PC-3 (cell line): ENCODE data around the gene STX11. TPM values are rescaled to one million over a fixed set of nuclear protein-coding genes. Genes with fewer than 3 reads are reported as not detected.

Source experiments
- ATAC-seq: fragments of 200-7000 bp; cut with Tn5 transposase; 2 replicates; pipeline ENCODE4 v1.9.1; 2020; ENCODE audit warnings: mild to moderate bottlenecking, moderate library complexity
- BruUV-seq: library from RNA; stranded (reverse); fragments of 400-500 nt; replicated peaks from 2 replicates; lab custom pipeline; 2021; lab: Mats Ljungman, UMichigan
- CTCF ChIA-PET: fragments of 300-600 bp; sonication (Branson Sonifier 250); formaldehyde crosslinking; loops from one replicate; lab custom pipeline; 2022; ENCODE audit warnings: antibody characterized with exemption; lab: Charles Lee
- POLR2A ChIA-PET: fragments of 300-600 bp; sonication (Branson Sonifier 250); formaldehyde crosslinking; loops from one replicate; lab custom pipeline; 2022; ENCODE audit warnings: antibody characterized with exemption; ENCODE audit not compliant: unreplicated experiment; lab: Charles Lee
- DNase-seq: peaks from one replicate; pipeline ENCODE4 v3.0.0-alpha.2; 2015
- H2AFZ ChIP-seq: fragments of 300-600 bp; sonication (generic); 2 replicates; pipeline ENCODE4 v1.6.0; 2016; ENCODE audit warnings: antibody characterized with exemption, low read length
- H3F3A ChIP-seq: fragments of 300-600 bp; sonication (generic); one replicate; pipeline ENCODE4 v1.6.0; 2017; ENCODE audit warnings: antibody characterized with exemption, low read length, control low read depth, mild to moderate bottlenecking; ENCODE audit not compliant: unreplicated experiment
- H3K27ac ChIP-seq: fragments of 300-600 bp; sonication (generic); 2 replicates; pipeline ENCODE4 v1.5.1; 2016; ENCODE audit warnings: mild to moderate bottlenecking, low read length
- H3K27me3 ChIP-seq: fragments of 300-600 bp; sonication (generic); 2 replicates; pipeline ENCODE4 v1.6.1; 2016; ENCODE audit warnings: low read length, mixed read lengths
- H3K36me3 ChIP-seq: fragments of 300-600 bp; sonication (generic); 2 replicates; pipeline ENCODE4 v1.6.1; 2016; ENCODE audit warnings: low read depth, mixed run types, low read length, mixed read lengths
- H3K4me1 ChIP-seq: fragments of 300-600 bp; sonication (generic); 2 replicates; pipeline ENCODE4 v1.5.1; 2016; ENCODE audit warnings: low read length; ENCODE audit not compliant: insufficient read depth
- H3K4me2 ChIP-seq: fragments of 300-600 bp; sonication (generic); 2 replicates; pipeline ENCODE4 v1.6.0; 2016; ENCODE audit warnings: low read length
- H3K4me3 ChIP-seq: fragments of 300-600 bp; sonication (generic); 2 replicates; pipeline ENCODE4 v1.5.1; 2016; ENCODE audit warnings: mild to moderate bottlenecking, low read length, mixed read lengths
- H3K79me2 ChIP-seq: fragments of 300-600 bp; sonication (generic); 2 replicates; pipeline ENCODE4 v1.6.1; 2017; ENCODE audit warnings: low read length, mixed read lengths
- H3K9ac ChIP-seq: fragments of 300-600 bp; sonication (generic); 2 replicates; pipeline ENCODE4 v1.6.0; 2016; ENCODE audit warnings: mild to moderate bottlenecking, low read length
- H3K9me2 ChIP-seq: fragments of 300-600 bp; sonication (generic); replicated peaks from 2 replicates; pipeline ENCODE4 v1.6.1; 2016; ENCODE audit warnings: mixed run types, low read length, mixed read lengths
- H3K9me3 ChIP-seq: fragments of 300-600 bp; sonication (generic); 2 replicates; pipeline ENCODE4 v1.6.1; 2016; ENCODE audit warnings: low read length, mixed read lengths
- H4K20me1 ChIP-seq: fragments of 300-600 bp; sonication (generic); 2 replicates; pipeline ENCODE4 v1.6.1; 2016; ENCODE audit warnings: low read length, mixed read lengths
- CTCF ChIP-seq: fragments of 300-600 bp; sonication (generic); conservative IDR thresholded peaks from 2 replicates; pipeline ENCODE4 v1.5.1; 2017; ENCODE audit warnings: antibody characterized with exemption, low read depth, mild to moderate bottlenecking, low read length
- EZH2 ChIP-seq: fragments of 300-600 bp; sonication (generic); IDR thresholded peaks from one replicate; pipeline ENCODE4 v1.6.1; 2017; ENCODE audit warnings: antibody characterized with exemption, mild to moderate bottlenecking, low read length; ENCODE audit not compliant: unreplicated experiment
- EZH2phosphoT487 ChIP-seq: fragments of 300-600 bp; sonication (generic); IDR thresholded peaks from 2 replicates; pipeline ENCODE4 v1.6.1; 2018; ENCODE audit warnings: mild to moderate bottlenecking, antibody characterized with exemption, low read length, borderline replicate concordance
- intact Hi-C: fragments of 100-400 bp; cut with micrococcal nuclease; formaldehyde crosslinking; loops from 2 replicates; pipeline ENCODE4 v1.9.0; 2023
- total RNA-seq: library from RNA; depleted of rRNA; stranded (reverse); fragments of >200 nt; gene quantifications from 2 replicates; pipeline ENCODE4 v1.2.3, GENCODE V29; 2014

The STX11 gene
- total RNA-seq, 1 experiment from 2014 or later: 1.5 TPM

GRCh38 chr6:144174006-144174405 is 23.7 kb downstream of the STX11 start:
- no peak overlapping the region for H3K4me3 ChIP-seq
- ATAC-seq (no peak), DNase-seq (no peak)
- no peaks in the 10 kb centered on the region for H3K9me3 ChIP-seq
- no peaks in the 10 kb centered on the region for H3F3A ChIP-seq
- H3K9me2 ChIP-seq: no peaks in the 10 kb centered on the region
- no peak overlapping the region for H3K4me2 ChIP-seq
- intact Hi-C loops: no loop called here
- no peaks in the 10 kb centered on the region for H3K79me2 ChIP-seq
- POLR2A ChIA-PET: no interaction called here
- TF ChIP-seq EZH2 (no peak), CTCF (no peak), EZH2phosphoT487 (no peak)
- no peaks in the 10 kb centered on the region for H3K27me3 ChIP-seq
- no TSS peak for BruUV-seq
- H3K27ac ChIP-seq: no peak overlapping the region
- CTCF ChIA-PET: no interaction called here
- no peaks in the 10 kb centered on the region for H3K36me3 ChIP-seq
- no peak overlapping the region for H2AFZ ChIP-seq
- H3K4me1 ChIP-seq: no peaks in the 10 kb centered on the region
- H4K20me1 ChIP-seq: no peaks in the 10 kb centered on the region
- H3K9ac ChIP-seq: no peak overlapping the region

DNA sequence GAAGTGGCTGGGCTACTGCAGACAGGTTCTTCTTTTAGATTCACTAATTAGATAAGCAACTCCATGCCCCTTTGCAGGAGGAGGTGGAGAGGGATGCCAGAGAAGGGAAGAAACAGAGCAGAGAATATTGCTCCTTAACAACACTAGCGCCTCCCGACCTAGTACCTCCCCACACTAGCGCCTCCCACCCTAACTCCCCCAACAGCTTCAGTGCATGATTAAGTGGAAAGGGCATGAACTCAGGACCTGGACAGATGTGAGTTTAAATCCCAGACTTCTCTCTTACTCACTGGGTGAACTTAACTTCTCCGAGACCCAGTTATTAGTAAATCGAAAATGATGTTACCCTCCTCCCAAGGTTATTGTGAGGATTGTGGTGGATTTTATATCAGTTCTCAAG is 25.7 kb downstream of the STX11 start:
- Histone ChIP-seq H3K9me3 (no peaks in the 10 kb centered on the region), H3K79me2 (no peaks in the 10 kb centered on the region), H3F3A (no peaks in the 10 kb centered on the region), H3K27me3 (no peaks in the 10 kb centered on the region), H4K20me1 (no peaks in the 10 kb centered on the region), H3K27ac (no peak overlapping the region), H3K4me3 (no peak overlapping the region), H3K4me2 (no peak overlapping the region), H3K36me3 (no peaks in the 10 kb centered on the region), H3K9ac (no peak overlapping the region), H3K9me2 (no peaks in the 10 kb centered on the region), H2AFZ (no peak overlapping the region), H3K4me1 (no peaks in the 10 kb centered on the region)
- ChIA-PET POLR2A (no interaction called here), CTCF (no interaction called here)
- DNase-seq (no peak), ATAC-seq (no peak)
- intact Hi-C loops: no loop called here
- BruUV-seq: no TSS peak
- no peak for TF ChIP-seq CTCF
- no peak for TF ChIP-seq EZH2
- no peak for TF ChIP-seq EZH2phosphoT487

- H3F3A ChIP-seq: no peaks in the 10 kb centered on the region
- no peaks in the 10 kb centered on the region for H3K27me3 ChIP-seq
- H2AFZ ChIP-seq: no peak overlapping the region
- H3K79me2 ChIP-seq: no peaks in the 10 kb centered on the region
- H3K9me3 ChIP-seq: no peaks in the 10 kb centered on the region
- TF ChIP-seq EZH2 (no peak), EZH2phosphoT487 (no peak), CTCF (no peak)
- ChIA-PET CTCF (no interaction called here), POLR2A (no interaction called here)
- no peaks in the 10 kb centered on the region for H3K36me3 ChIP-seq
- BruUV-seq: no TSS peak
- ATAC-seq (no peak), DNase-seq (no peak)
- H3K4me1 ChIP-seq: no peaks in the 10 kb centered on the region
- no peak overlapping the region for H3K9ac ChIP-seq
- no peak overlapping the region for H3K27ac ChIP-seq
- no peak overlapping the region for H3K4me3 ChIP-seq
- H3K4me2 ChIP-seq: no peak overlapping the region
- no peaks in the 10 kb centered on the region for H3K9me2 ChIP-seq
- no peaks in the 10 kb centered on the region for H4K20me1 ChIP-seq
- intact Hi-C loops: no loop called here
Observed at GRCh38 chr6:144177726-144178125, 27.4 kb downstream of the STX11 start.
